HG02885 (cell line): ENCODE measurements around the gene GLTPD2.

Source experiments
- ATAC-seq: cut with Tn5 transposase; IDR thresholded peaks from one replicate; pipeline ENCODE4 v1.9.1; 2021; ENCODE audit warnings: mild to moderate bottlenecking; ENCODE audit not compliant: unreplicated experiment, poor library complexity

GLTPD2 gene

DNA sequence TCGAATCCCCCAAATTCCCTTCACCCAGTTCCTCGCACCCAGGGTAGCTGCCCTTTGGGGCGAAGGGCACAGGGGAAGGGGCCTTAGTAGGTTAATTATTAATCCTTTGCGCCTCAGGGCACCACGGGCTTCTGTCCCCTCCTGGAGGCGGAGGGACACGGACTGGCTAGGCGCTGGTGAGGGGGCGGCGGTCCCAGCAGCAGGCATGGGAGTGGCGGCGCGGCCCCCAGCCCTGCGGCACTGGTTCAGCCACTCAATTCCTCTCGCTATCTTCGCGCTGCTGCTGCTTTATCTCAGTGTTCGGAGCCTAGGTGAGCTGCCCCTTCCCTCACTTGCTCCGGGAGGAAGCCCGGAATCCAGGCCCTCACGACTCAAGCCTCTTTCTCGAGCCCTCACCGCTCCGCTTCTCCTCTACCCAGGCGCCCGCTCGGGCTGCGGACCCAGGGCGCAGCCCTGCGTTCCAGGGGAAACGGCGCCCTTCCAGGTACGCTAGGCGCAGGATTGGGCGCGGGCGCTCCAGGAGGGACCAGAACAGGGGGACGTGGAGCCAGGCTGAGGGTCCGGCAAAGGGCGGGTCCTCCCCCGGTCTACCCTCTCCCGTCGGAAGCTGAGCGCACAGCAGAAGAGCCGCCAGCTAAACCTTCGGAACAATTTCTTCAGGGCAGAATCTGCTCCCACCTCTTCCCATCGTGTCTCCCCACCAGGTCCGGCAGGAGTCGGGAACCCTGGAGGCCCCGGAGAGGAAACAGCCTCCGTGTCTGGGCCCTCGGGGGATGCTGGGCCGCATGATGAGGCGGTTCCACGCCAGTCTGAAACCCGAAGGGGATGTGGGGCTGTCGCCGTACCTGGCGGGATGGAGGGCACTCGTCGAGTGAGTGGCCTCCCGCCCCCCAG is at the start of gene GLTPD2:
TSS of gene GLTPD2 (plus strand) at position 158 of the 894 bp plus-strand sequence. CDS start at position 206, 48 bp downstream.
- no peak for ATAC-seq

GRCh38 chr17:4739122-4740024 is 49.4 kb upstream of the GLTPD2 start, which contains the start of the genes CXCL16 and ZMYND15:
Gene CXCL16 (minus strand): TSS chr17:4739928. CDS start chr17:4739339, 589 bp downstream.
Gene ZMYND15 (plus strand): TSS chr17:4739833. CDS start chr17:4740549, 716 bp downstream.
- peak; percentile 57 for ATAC-seq

DNA sequence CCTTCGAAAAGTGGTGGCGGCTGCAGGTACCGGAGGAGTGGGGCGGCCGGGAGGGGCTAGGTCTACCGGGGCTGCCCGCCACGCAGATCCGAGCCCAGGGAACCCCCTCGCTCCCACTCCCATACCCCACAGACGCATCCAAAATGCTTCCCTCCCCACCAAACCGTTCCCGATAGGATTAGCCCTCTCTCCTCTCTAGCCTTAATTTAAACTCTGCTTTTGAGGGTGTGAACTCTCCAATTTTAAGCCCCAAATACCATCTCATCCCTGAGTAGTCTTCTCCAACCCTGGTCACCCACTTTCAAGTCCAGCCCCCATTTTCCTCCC is 48.8 kb upstream of the GLTPD2 start:
- no peak for ATAC-seq

DNA sequence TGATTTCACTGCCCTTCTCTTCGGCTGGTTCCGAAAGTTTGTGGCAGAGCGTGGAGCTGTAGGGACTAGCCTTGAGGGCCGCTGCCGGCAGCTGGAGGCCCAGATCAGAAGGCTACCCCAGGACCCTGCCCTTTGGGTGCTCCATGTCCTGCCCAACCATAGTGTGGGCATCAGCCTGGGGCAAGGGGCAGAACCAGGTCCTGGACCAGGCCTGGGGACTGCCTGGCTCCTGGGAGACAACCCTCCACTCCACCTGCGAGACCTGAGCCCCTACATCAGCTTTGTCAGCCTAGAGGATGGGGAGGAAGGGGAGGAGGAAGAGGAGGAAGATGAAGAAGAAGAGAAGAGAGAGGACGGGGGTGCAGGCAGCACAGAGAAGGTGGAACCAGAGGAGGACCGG is 48.2 kb upstream of the GLTPD2 start:
- no peak for ATAC-seq

DNA sequence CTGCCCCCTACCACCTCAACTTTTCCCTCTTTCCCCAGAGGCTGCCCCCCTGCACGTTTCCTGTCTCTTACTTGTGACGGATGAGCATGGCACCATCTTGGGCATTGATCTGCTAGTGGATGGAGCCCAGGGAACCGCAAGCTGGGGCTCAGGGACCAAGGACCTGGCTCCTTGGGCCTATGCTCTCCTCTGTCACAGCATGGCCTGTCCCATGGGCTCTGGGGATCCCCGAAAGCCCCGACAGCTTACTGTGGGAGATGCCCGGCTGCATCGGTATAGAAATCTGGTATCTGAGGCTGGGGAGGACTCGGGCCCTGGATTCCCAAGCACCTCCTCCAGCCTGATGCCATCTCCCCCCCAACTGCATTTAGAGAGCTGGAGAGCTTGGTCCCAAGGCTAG is 47.2 kb upstream of the GLTPD2 start:
- no peak for ATAC-seq

GRCh38 chr17:4742133-4742532 is 46.6 kb upstream of the GLTPD2 start:
- ATAC-seq, result no peak

- no peak for ATAC-seq
Observed at GRCh38 chr17:4742629-4743028, 46.1 kb upstream of the GLTPD2 start.

DNA sequence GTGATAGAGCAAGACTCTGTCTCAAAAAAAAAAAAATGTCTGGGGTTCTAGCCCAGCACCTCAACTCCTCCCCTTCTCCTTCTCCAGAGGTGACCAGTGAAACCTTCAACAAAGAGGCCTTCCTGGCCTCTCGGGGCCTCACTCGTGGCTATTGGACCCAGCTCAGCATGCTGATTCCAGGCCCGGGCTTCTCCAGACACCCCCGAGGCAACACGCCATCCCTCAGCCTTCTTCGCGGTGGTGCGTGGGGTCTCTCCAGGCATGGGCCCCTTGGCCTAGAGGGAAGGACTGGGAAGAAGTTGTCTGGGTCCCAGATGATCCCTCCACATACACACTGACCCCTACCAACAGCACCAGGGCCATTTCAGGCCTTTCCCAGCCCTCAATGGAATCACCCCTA is 45.5 kb upstream of the GLTPD2 start:
- ATAC-seq, result no peak

DNA sequence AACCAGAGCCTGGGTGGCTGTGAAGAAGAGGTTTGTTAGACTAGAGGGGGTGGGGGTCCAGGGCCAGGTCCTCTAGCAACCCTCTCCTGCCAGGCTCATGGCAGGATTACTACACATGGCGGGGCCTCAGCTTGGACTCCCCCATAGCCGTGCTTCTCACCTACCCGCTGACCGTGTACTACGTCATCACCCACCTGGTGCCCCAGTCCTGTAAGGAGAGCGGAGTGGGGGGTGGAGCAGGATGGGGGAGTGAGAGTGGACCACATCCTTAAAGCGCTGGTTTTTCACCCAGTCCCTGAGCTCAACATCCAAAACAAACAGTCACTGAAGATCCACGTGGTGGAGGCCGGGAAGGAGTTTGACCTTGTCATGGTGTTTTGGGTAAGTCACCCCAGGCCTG is 44.9 kb upstream of the GLTPD2 start:
- no peak for ATAC-seq

- ATAC-seq, result no peak
Observed at GRCh38 chr17:4744999-4745969, 43.5 kb upstream of the GLTPD2 start.

- ATAC-seq, result no peak
Observed at GRCh38 chr17:4747847-4748246, 40.9 kb upstream of the GLTPD2 start.

- ATAC-seq, result no peak
Observed at GRCh38 chr17:4748686-4749085, 40.1 kb upstream of the GLTPD2 start.

DNA sequence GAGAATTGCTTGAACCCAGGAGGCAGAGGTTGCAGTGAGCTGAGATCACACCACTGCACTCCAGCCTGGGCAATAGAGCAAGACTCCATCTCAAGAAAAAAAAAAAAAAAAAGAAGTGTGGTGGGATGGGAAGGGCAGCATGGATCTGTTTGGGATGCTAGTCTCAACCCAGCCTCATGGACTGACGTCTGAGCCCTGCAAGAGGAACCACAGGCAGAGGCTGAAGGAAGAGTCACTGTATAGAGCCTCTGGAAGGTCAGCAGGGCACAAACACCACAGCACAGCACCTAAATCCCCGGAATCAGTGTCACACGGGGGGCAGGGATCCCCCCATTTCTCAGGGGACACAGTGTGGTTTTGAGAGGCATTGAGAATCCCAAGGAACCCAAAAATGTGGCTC is 38.2 kb upstream of the GLTPD2 start:
- ATAC-seq, result no peak

DNA sequence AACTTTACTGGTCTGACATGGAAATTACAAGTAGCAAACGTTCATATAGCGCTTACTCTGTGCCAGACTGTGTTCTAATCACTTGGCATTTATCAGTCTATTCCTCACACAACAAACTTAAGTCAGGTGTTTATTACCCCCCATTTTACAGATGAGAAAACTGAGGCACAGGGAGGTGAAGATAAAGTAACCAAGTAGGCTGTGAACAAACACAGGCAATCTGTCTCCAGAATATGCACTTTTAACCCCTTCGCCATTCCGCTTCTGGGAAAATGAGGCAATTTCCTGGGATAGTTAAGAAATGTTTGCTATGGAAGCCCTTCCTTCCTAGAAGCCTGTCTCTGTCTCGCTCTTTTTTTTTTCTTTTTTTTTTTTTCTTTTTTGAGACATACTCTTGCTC is 36.8 kb upstream of the GLTPD2 start:
- ATAC-seq, result no peak

DNA sequence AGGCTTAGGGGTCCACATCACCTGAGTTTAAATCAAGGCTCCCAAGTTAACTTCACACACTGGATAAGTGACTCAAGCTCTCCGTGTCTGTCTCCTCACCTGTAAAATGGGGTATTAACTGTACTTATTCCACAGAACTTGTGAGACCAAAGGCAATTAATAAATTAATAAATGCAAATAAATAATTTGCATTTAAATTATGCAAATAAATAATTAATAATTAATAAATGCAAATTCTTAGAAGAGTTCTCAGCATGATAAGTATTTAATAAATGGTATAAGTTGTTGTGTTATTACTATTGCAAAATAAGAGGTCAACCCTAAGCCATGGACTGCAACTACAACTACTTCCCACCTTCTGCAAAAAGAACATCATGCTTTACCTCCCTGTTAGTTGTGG is 35.4 kb upstream of the GLTPD2 start:
- ATAC-seq, result no peak

GRCh38 chr17:4759776-4760236 is 29.0 kb upstream of the GLTPD2 start:
- no peak for ATAC-seq

- no peak for ATAC-seq
Observed at GRCh38 chr17:4764595-4764994, 24.2 kb upstream of the GLTPD2 start.

DNA sequence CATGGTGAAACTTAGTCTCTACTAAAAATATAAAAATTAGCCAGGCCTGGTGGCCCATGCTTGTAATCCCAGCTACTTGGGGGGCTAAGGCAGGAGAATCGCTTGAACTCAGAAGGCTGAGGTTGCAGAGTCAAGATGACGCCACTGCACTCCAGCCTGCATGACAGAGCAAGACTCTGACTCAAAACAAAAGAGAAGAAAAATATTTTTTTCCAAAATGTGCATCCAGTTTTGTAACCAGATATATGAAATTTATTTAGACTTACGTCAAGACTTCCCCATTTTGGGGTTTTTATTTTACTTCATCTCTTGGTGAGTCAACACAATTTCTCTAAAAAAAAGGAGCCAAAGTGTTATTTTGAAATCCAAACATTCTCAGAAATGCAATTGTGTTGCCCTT is 22.6 kb upstream of the GLTPD2 start:
- no peak for ATAC-seq

DNA sequence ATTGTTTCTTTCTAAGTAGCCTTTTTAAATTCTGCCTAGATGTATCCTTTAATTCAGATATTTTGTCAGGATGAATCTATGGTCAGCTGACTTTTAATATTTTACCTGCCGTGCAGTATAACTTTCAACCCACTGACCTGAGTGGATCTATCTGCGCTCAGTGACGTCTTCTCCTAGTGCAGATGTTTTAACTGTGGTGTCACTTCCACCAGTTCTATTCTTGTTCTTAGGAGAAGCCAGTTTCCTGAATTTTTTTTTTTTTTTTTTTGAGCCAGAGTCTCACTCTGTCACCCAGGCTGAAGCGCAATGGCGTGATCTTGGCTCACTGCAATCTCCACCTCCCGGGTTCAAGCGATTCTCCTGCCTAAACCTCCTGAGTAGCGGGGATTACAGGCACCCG is 22.0 kb upstream of the GLTPD2 start:
- no peak for ATAC-seq

DNA sequence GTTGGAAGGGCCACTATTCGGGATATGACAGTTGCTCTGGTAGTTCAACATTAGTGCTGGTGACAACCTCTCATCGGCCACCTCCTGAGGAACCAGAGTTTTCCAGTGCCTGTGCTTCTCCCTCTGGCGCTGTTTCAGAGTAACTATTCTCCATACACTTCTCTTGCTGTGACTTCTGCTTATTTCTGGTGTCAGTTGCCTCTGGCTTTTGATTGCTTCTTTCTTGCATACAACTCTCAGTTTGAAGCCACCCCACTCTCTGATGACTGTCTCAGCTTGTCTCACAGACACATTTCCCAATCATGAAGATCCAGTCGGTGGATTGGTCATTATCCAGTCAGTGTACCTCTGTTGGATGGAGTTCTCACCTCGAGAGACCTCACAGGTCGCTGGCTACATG is 20.5 kb upstream of the GLTPD2 start:
- no peak for ATAC-seq
